Measurements from ENCODE around the gene CPEB4. TPM values are rescaled to one million over a fixed set of nuclear protein-coding genes. Genes with fewer than 3 reads are reported as not detected.

Gene CPEB4
- total and polyA plus RNA-seq, 2 donors (not counting 3 experiments of a cell fraction or from before 2014, with no cell fraction given): 11.3 to 16.4 TPM

- dilution Hi-C loops (cut with MboI; ENCODE audit: extremely low pct_ligation_motif_present, low sequenced_read_pairs): no loop called here
- DNase-seq (ENCODE audit: low read depth, low spot score) (no peak), FAIRE-seq (no peak)
- intact Hi-C loops (cut with micrococcal nuclease): no loop called here
- Histone ChIP-seq H3K4me2 (ENCODE audit: insufficient read depth, low read length) (no peak overlapping the region), H4K20me1 (replicated peaks; ENCODE audit: control insufficient read depth, extremely low read depth, insufficient read depth, low read length) (no peaks in the 10 kb centered on the region), H3K9ac (replicated peaks; ENCODE audit: extremely low read depth, insufficient read depth, low read length) (no peak overlapping the region), H3K36me3 (ENCODE audit: control insufficient read depth in 2 of 2, extremely low read depth in 1 of 2, insufficient read depth in 2 of 2, low read length in 2 of 2) (no peaks in the 10 kb centered on the region), H3K27ac (ENCODE audit: insufficient read depth, low read depth, low read length) (no peak overlapping the region), H3K9me1 (replicated peaks; ENCODE audit: control insufficient read depth, extremely low read depth, insufficient read depth, low read length) (no peaks in the 10 kb centered on the region), H3K4me3 (replicated peaks in 1 of 3; ENCODE audit: insufficient read depth in 1 of 3, low read depth in 1 of 3, low read length in 3 of 3) (no peak overlapping the region), H2AFZ (ENCODE audit: low read depth, low read length) (no peak overlapping the region), H3K9me3 (replicated peaks; ENCODE audit: control insufficient read depth, insufficient read depth, low read length) (no peaks in the 10 kb centered on the region), H3K79me2 (ENCODE audit: control insufficient read depth, insufficient read depth, low read length) (no peaks in the 10 kb centered on the region), H3K27me3 (ENCODE audit: control insufficient read depth in 2 of 2, insufficient read depth in 2 of 2, low read length in 2 of 2) (peaks cover 0 to 2% of the 10 kb centered on the region in 2 experiments), H3K4me1 (ENCODE audit: control insufficient read depth, extremely low read depth, insufficient read depth, low read length) (peaks cover 6% of the 10 kb centered on the region)
- ChIA-PET CTCF (interaction anchor here (1.0 to 1.5 kb wide), 5 partner anchors 28 to 388 kb away, joined by 3 read pairs; partner anchors contain the start of gene BOD1), POLR2A (interaction anchor here (0.6 kb wide), 1 partner anchor 133 kb away, joined by 3 read pairs; no protein-coding TSS in a partner anchor)
- no TSS peak for BruUV-seq (replicated peaks)
- TF ChIP-seq FOS (IDR thresholded peaks at IDR 0.05; ENCODE audit: borderline replicate concordance, insufficient read depth, low read length) (no peak), MAX (IDR thresholded peaks at IDR 0.05; ENCODE audit: insufficient read depth, insufficient read length) (no peak), POLR2A (IDR thresholded peaks at IDR 0.05; ENCODE audit: low read depth, low read length) (no peak), MYC (IDR thresholded peaks at IDR 0.05; ENCODE audit: low read depth, low read length) (no peak), JUN (IDR thresholded peaks at IDR 0.05; ENCODE audit: borderline replicate concordance, insufficient read depth, insufficient read length, low read depth) (no peak), CTCF (IDR thresholded peaks at IDR 0.05; ENCODE audit: extremely low read depth in 1 of 2, insufficient read depth in 1 of 2, low read depth in 1 of 2, low read length in 2 of 2) (no peak), POLR2AphosphoS5 (IDR thresholded peaks at IDR 0.05; ENCODE audit: insufficient read depth, low read depth, low read length) (no peak), EZH2 (IDR thresholded peaks at IDR 0.05; ENCODE audit: borderline replicate concordance, low read depth, low read length, severe bottlenecking) (no peak), GATA2 (IDR thresholded peaks at IDR 0.05; ENCODE audit: insufficient read depth, insufficient read length, low read depth, low read length) (no peak)
Observed at GRCh38 chr5:173969167-173970049, 81.3 kb downstream of the CPEB4 start.

All from endothelial cell of umbilical vein (primary cell).